GM12878 (cell line): ENCODE results near the gene THSD8. TPM values are rescaled to one million over a fixed set of nuclear protein-coding genes. Genes with fewer than 3 reads are reported as not detected.

Source experiments
- ATF3 ChIP-seq: IDR thresholded peaks from 2 replicates; pipeline ENCODE4 v1.6.1; 2011; ENCODE audit warnings: low read depth, mild to moderate bottlenecking, low read length, moderate library complexity, borderline replicate concordance; ENCODE audit errors: extremely low read depth
- BACH1 ChIP-seq: fragments of 450-650 bp; IDR thresholded peaks from 2 replicates; pipeline ENCODE4 v1.6.1; 2017; ENCODE audit warnings: mild to moderate bottlenecking, borderline replicate concordance
- BMI1 ChIP-seq: fragments of 450-650 bp; IDR thresholded peaks from 2 replicates; pipeline ENCODE4 v1.6.1; 2016; ENCODE audit warnings: mild to moderate bottlenecking, moderate library complexity, borderline replicate concordance
- BRCA1 ChIP-seq: IDR thresholded peaks from 2 replicates; pipeline ENCODE4 v1.6.1; 2011; ENCODE audit warnings: low read depth, low read length, improper control_type of control experiment
- CHD1 ChIP-seq: IDR thresholded peaks from 2 replicates; pipeline ENCODE4 v1.6.1; 2012; ENCODE audit warnings: low read depth, low read length, improper control_type of control experiment
- DPF2 ChIP-seq: fragments of 450-650 bp; IDR thresholded peaks from 2 replicates; pipeline ENCODE4 v1.6.1; 2017; ENCODE audit warnings: mild to moderate bottlenecking
- E2F4 ChIP-seq: IDR thresholded peaks from 2 replicates; pipeline ENCODE4 v1.6.1; 2012; ENCODE audit warnings: low read depth, low read length, improper control_type of control experiment
- FOS ChIP-seq: IDR thresholded peaks from 3 replicates; pipeline ENCODE4 v1.6.1; 2011; ENCODE audit warnings: borderline replicate concordance; ENCODE audit not compliant: insufficient read length; ENCODE audit errors: extremely low read depth
- FOXK2 ChIP-seq: fragments of 450-650 bp; IDR thresholded peaks from 2 replicates; pipeline ENCODE4 v1.6.1; 2017; ENCODE audit warnings: mild to moderate bottlenecking, moderate library complexity
- HCFC1 ChIP-seq: fragments of 150-350 bp; IDR thresholded peaks from 2 replicates; pipeline ENCODE4 v1.6.1; 2014; ENCODE audit warnings: low read length
- HDAC6 ChIP-seq: fragments of 200-600 bp; sonication (generic); IDR thresholded peaks from one replicate; pipeline ENCODE4 v1.8.0; 2017; ENCODE audit warnings: antibody characterized with exemption; ENCODE audit not compliant: unreplicated experiment
- HSF1 ChIP-seq: fragments of 150-350 bp; IDR thresholded peaks from 2 replicates; pipeline ENCODE4 v1.6.1; 2014; ENCODE audit warnings: mild to moderate bottlenecking, low read depth, low read length
- JUNB ChIP-seq: IDR thresholded peaks from 2 replicates; pipeline ENCODE4 v1.6.1; 2016; ENCODE audit warnings: antibody characterized with exemption, mild to moderate bottlenecking
- KAT2A ChIP-seq: conservative IDR thresholded peaks from 2 replicates; pipeline ENCODE4 v1.6.1; 2011; ENCODE audit warnings: low read depth, low read length; ENCODE audit not compliant: control insufficient read depth
- MEF2A ChIP-seq: IDR thresholded peaks from 2 replicates; pipeline ENCODE4 v1.6.1; 2011; ENCODE audit warnings: low read depth, mild to moderate bottlenecking, low read length, moderate library complexity; ENCODE audit not compliant: insufficient read depth
- MEF2B ChIP-seq: fragments of 450-650 bp; IDR thresholded peaks from 2 replicates; pipeline ENCODE4 v1.6.1; 2018; ENCODE audit warnings: mild to moderate bottlenecking, moderate library complexity; ENCODE audit not compliant: partially characterized antibody, poor library complexity, severe bottlenecking
- MTA3 ChIP-seq: IDR thresholded peaks from 2 replicates; pipeline ENCODE4 v1.6.1; 2012; ENCODE audit warnings: low read length, inconsistent platforms, borderline replicate concordance
- NBN ChIP-seq: fragments of 450-650 bp; IDR thresholded peaks from 2 replicates; pipeline ENCODE4 v1.6.1; 2016
- NFXL1 ChIP-seq: fragments of 450-650 bp; IDR thresholded peaks from 2 replicates; pipeline ENCODE4 v1.6.1; 2017; ENCODE audit warnings: antibody characterized with exemption, mild to moderate bottlenecking, borderline replicate concordance
- NRF1 ChIP-seq: conservative IDR thresholded peaks from 2 replicates; pipeline ENCODE4 v1.6.1; 2011; ENCODE audit warnings: mild to moderate bottlenecking, low read depth, low read length, improper control_type of control experiment
- POLR2AphosphoS2 ChIP-seq: IDR thresholded peaks from 2 replicates; pipeline ENCODE4 v1.6.1; 2011; ENCODE audit warnings: low read depth, mild to moderate bottlenecking, low read length, improper control_type of control experiment, moderate library complexity
- RAD21 ChIP-seq: IDR thresholded peaks from 2 replicates; pipeline ENCODE4 v1.6.1; 2011; ENCODE audit warnings: mild to moderate bottlenecking, low read depth, low read length, moderate library complexity; ENCODE audit not compliant: insufficient read depth
- SREBF1 ChIP-seq: IDR thresholded peaks from 2 replicates; pipeline ENCODE4 v1.6.1; 2012; ENCODE audit warnings: mild to moderate bottlenecking, low read length
- SRF ChIP-seq, 2 experiments: IDR thresholded peaks; 2 replicates each; pipeline ENCODE4 v1.6.1; 2011; ENCODE audit warnings: low read depth in 2 of 2, low read length in 2 of 2, mild to moderate bottlenecking in 1 of 2, moderate library complexity in 1 of 2
- STAT1 ChIP-seq: fragments of 450-650 bp; conservative IDR thresholded peaks from 2 replicates; pipeline ENCODE4 v1.6.1; 2014; ENCODE audit warnings: antibody characterized with exemption, mild to moderate bottlenecking
- TAF1 ChIP-seq: IDR thresholded peaks from 2 replicates; pipeline ENCODE4 v1.6.1; 2011; ENCODE audit warnings: mild to moderate bottlenecking, low read depth, low read length, borderline replicate concordance
- WRNIP1 ChIP-seq: IDR thresholded peaks from 2 replicates; pipeline ENCODE4 v1.6.1; 2011; ENCODE audit warnings: low read depth, low read length, improper control_type of control experiment, borderline replicate concordance
- YBX1 ChIP-seq: fragments of 450-650 bp; IDR thresholded peaks from 2 replicates; pipeline ENCODE4 v1.6.1; 2016; ENCODE audit warnings: antibody characterized with exemption
- ZNF207 ChIP-seq: fragments of 450-650 bp; IDR thresholded peaks from 2 replicates; pipeline ENCODE4 v1.6.1; 2014; ENCODE audit warnings: antibody characterized with exemption, mild to moderate bottlenecking, borderline replicate concordance
- ZSCAN29 ChIP-seq: fragments of 450-650 bp; IDR thresholded peaks from 2 replicates; pipeline ENCODE4 v1.6.1; 2017; ENCODE audit warnings: mild to moderate bottlenecking, moderate library complexity
- polyA plus RNA-seq, 11 experiments: library from polyadenylated mRNA; depleted of rRNA in 4 of 11; unstranded in 6 of 11; stranded (reverse) in 5 of 11; fragments of >200 nt; fragmentation: Nextera tagmentation in 4 of 11; fragmentation: Illumina TruSeq in 1 of 11; extraction: Ambion mirVana in 4 of 11; extraction: Trizol in 1 of 11; gene quantifications; 1 replicate in 1 of 11; 2 replicates in 10 of 11; pipeline versions ENCODE4 v1.2.1 to v1.2.3, GENCODE V29; 2011 to 2016; ENCODE audit warnings: inconsistent platforms in 2 of 11, missing spikeins in 2 of 11, low read depth in 1 of 11
- total RNA-seq, 4 experiments: library from RNA; depleted of rRNA in 3 of 4; stranded (reverse); fragments of >200 nt in 3 of 4; fragmentation: Illumina TruSeq in 1 of 4; extraction: Trizol in 1 of 4; gene quantifications; 2 replicates each; pipeline versions ENCODE4 v1.2.1 to v1.2.3, GENCODE V29; 2013 to 2021

The THSD8 gene
- total and polyA plus RNA-seq, 10 of the 15 experiments (the other 5 are each of a cell fraction or from before 2014, with no cell fraction given) = 0.24 to 32.3 (median 21.3) TPM; not detected in 2

GRCh38 chr19:12793290-12794195 lies 8.3 kb upstream of the THSD8 start (continued):
- TF ChIP-seq NFXL1 = no peak
- peak; percentile 56; the same call in 1 of the 2 replicates for TF ChIP-seq TAF1
- peak; percentile 65 for TF ChIP-seq NRF1
- no peak for TF ChIP-seq HSF1
- peak; percentile 34; the same call in 1 of the 2 replicates for TF ChIP-seq HCFC1
- peak; percentile 72 for TF ChIP-seq NBN
- TF ChIP-seq FOS = no peak
- TF ChIP-seq ZNF207 = peak; percentile 73; the same call in 1 of the 2 replicates
- no peak for TF ChIP-seq JUNB
- peak; percentile 38 for TF ChIP-seq MEF2B
- peak; percentile 98 for TF ChIP-seq DPF2
- TF ChIP-seq MEF2A = no peak
- no peak for TF ChIP-seq WRNIP1
- TF ChIP-seq STAT1 = no peak
- TF ChIP-seq MTA3 = no peak
- no peak for TF ChIP-seq HDAC6
- TF ChIP-seq YBX1 = no peak
- TF ChIP-seq CHD1 = peak; percentile 73; the same call in 1 of the 2 replicates
- no peak for TF ChIP-seq ATF3
- peak; percentile 100 for TF ChIP-seq SRF (IDR thresholded peaks at IDR 0.05; ENCODE audit: low read depth in 2 of 2, low read length in 2 of 2)
- TF ChIP-seq BRCA1 = 0 out of 2 replicates have a peak, but pooled peaks have one; percentile 27
- peak; percentile 56; the same call in 1 of the 2 replicates for TF ChIP-seq BMI1
- TF ChIP-seq POLR2AphosphoS2 = peak; percentile 99
- no peak for TF ChIP-seq ZSCAN29
- no peak for TF ChIP-seq KAT2A
- TF ChIP-seq BACH1 = peak; percentile 99
- no peak for TF ChIP-seq RAD21
- TF ChIP-seq FOXK2 = no peak
- peak; percentile 53; the same call in 1 of the 2 replicates for TF ChIP-seq E2F4
- TF ChIP-seq SREBF1 = no peak; the same call in 1 of the 2 replicates
